Measurements from ENCODE around the gene UBTF.

The UBTF gene, protein sequence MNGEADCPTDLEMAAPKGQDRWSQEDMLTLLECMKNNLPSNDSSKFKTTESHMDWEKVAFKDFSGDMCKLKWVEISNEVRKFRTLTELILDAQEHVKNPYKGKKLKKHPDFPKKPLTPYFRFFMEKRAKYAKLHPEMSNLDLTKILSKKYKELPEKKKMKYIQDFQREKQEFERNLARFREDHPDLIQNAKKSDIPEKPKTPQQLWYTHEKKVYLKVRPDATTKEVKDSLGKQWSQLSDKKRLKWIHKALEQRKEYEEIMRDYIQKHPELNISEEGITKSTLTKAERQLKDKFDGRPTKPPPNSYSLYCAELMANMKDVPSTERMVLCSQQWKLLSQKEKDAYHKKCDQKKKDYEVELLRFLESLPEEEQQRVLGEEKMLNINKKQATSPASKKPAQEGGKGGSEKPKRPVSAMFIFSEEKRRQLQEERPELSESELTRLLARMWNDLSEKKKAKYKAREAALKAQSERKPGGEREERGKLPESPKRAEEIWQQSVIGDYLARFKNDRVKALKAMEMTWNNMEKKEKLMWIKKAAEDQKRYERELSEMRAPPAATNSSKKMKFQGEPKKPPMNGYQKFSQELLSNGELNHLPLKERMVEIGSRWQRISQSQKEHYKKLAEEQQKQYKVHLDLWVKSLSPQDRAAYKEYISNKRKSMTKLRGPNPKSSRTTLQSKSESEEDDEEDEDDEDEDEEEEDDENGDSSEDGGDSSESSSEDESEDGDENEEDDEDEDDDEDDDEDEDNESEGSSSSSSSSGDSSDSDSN

GRCh38 chr17:44219616-44220212 lies at the start of gene UBTF:
UBTF (minus strand) TSS chr17:44219675; CDS start chr17:44218229, 1,446 bp downstream.
- peak; percentile 52 for DNase-seq (ENCODE audit: low spot score)

DNA sequence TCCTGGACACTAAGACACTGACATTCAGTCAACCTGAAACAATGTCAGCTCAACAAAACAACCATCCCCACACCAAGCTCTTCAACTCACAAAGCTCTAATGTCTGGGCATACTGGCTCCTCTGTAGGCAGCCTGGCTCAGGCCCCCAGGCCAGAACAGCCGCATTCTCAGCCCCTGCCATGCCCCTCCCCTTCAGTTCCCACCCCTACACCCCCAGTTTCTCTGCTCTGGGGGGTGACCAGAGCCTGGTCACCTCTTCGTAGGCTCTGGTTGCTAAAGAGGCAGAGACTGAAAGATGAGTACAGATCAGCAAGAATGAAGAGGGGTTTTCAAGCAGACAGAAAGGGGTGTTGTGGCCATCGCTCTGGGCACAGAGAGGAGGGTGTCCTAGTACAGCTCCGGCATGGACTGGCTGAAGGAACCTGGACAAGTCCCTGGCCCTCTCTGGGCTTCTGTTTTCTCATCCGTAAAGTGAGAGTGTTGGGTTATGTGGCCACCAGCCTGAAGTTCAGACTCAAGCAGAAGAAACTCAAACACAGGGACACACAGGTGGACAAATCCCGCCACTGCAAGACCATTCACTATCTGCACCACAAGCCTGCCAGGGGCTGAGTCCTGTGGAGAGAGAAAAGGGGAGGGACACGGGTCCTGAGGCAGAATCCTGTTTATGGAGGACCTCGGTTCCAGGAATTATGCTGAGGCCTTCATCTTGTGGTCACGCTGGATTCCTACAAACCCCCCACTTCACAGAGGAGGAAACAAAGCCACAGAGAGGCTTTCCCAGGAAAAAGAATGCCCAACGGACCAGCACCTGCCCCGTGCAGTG lies 49.4 kb upstream of the UBTF start:
- DNase-seq (ENCODE audit: low spot score): no peak

GRCh38 chr17:44267818-44268490 lies 48.5 kb upstream of the UBTF start, which contains the start of gene SLC4A1:
SLC4A1 (minus strand) TSS chr17:44268135; CDS start chr17:44262866, 5,269 bp downstream.
- no peak for DNase-seq (ENCODE audit: low spot score)

- no peak for DNase-seq (ENCODE audit: low spot score)
Observed at GRCh38 chr17:44267165-44267455, 47.6 kb upstream of the UBTF start.

GRCh38 chr17:44266402-44267164 lies 47.1 kb upstream of the UBTF start:
- DNase-seq (ENCODE audit: low spot score): no peak

- DNase-seq (ENCODE audit: low spot score): no peak
Observed at GRCh38 chr17:44263345-44263902, 43.9 kb upstream of the UBTF start.

DNA sequence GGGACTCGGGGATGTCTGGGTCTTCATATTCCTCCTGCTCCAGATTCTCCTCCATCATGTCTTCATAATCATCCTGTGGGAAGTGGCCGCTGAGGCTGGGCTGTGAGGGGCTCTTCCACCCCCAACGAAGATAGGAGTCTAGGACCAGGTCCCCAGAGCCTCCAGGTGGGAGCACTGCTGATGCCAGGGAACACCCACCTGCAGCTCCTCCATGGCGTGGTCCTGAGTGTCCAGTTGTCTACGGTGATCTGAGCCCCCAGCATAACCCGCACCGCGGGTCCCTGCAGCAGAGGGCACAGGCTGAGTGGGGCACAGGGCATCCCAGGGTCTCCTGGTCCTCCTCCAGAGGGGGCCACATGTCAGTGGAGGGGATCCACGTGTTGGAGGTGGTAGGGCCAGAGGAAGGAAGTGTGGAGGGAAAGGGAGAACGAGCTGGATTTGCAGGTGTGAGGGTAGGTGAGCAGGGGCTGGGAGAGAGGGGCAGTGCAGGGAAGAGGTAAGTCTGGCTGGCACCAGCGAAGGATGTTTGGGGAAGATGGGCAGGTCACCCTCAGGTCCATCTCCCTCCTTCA lies 43.3 kb upstream of the UBTF start:
- DNase-seq (ENCODE audit: low spot score): no peak

- DNase-seq (ENCODE audit: low spot score): no peak
Observed at GRCh38 chr17:44260296-44260695, 40.8 kb upstream of the UBTF start.

DNA sequence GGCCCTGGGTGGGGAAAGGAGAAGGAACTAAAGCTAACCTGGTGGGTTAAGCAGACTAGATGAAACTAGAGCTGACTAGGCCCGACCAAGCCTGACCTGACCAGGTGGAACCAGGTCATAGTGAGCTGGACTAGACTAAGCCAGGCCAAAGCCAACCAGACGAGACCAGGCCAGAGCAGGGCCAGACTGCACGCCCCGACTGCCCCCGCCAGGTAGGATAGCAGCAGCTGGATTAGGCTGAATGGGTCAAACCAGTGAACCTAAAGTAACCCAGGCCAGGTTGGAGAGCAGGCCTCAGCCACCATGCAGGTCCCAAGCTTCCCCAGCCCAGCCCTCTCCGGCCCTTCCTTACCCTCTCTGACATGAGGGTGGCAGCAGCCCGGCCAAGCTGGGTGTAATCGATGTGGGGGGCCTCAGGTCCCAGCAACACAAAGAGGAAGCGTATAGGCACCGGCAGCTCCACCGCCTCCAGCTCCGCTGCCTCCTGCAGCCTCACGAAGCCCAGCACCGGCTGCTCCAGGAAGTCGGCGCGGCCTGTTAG lies 39.4 kb upstream of the UBTF start:
- DNase-seq (ENCODE audit: low spot score): no peak

- no peak for DNase-seq (ENCODE audit: low spot score)
Observed at GRCh38 chr17:44257815-44258760, 38.6 kb upstream of the UBTF start.

GRCh38 chr17:44256671-44257070 lies 37.2 kb upstream of the UBTF start:
- DNase-seq (ENCODE audit: low spot score): no peak

DNA sequence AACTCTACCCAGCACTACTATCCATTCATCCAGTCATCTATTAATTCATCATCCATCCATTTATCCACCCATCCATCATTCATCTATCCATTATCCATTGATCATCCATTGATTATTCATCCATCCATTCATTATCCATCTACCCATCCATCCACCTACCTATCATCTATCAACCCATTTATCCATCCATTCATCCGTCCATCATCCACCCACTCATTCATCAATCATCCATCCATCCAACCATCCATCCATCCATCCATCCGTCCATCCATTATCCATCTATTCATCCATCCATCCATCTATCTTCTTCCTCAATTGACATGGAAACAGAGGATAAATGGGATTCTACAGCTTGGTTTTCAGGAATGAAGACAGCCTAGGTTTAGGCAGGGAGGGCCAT lies 36.4 kb upstream of the UBTF start:
- DNase-seq (ENCODE audit: low spot score): no peak

- no peak for DNase-seq (ENCODE audit: low spot score)
Observed at GRCh38 chr17:44254361-44255095, 35.1 kb upstream of the UBTF start.

- DNase-seq (ENCODE audit: low spot score): no peak
Observed at GRCh38 chr17:44253006-44253405, 33.5 kb upstream of the UBTF start.

DNA sequence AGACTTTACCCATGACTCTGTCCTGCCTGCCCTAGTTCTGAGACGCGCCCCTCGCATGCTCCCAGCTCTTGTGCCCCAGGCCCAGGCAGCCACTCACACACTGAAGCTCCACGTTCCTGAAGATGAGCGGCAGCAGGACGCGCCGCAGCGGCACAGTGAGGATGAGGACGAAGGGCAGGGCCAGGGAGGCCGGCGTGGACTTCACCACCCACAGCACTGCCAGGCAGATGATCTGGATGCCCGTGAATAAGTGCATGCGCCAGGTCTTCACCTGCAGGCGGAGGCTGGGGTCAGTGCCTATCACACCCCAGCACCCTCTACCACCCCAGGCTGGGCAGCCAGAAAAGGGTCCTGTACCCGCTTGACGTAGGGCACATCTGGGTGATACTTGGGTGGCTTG lies 31.6 kb upstream of the UBTF start:
- no peak for DNase-seq (ENCODE audit: low spot score)

DNA sequence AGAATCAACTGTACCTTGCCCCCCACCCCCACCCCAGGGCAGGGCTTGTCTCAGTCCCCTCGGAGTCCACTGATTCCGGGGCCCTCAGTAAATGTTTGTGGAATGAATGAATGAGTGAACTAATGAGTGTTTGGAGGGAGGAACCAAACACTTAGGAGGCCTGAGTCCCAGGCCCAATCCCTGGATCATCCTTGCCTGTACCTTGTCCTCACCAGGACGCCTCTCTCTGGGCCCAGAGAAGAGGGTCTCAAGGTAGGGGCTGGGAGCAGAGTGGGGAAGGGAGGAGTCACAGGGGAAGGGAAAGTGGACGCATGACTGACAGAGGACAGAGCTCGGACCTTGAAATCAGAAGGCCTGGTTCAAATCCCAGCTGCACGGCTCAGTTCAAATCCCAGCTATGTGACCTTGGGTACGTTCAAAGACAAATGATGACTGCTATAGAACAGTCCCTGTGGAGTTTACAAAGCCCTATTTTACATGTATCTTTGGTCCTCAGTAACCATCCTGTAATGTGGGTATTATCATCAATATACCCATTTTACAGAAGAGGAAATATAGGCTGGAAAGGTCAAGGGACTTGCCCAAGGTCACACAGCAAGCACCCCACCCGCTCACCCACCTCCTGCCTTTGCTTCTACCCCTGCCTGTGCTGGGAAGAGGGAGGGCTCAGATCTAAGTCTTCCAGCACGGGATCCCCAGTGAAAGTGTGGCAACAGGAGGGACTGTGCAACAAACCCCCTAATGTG lies 30.2 kb upstream of the UBTF start:
- DNase-seq (ENCODE audit: low spot score): no peak

All from hepatic stellate cell (primary cell).